Memory B cell (primary cell): ENCODE measurements around the gene ATP9A.
"Not testable (repeated sequence)": the region's sequence is repeated elsewhere in the genome, so short reads cannot be mapped to it uniquely, and the experiment has no call there.

Experiments
- ATAC-seq: fragments of 150-1000 bp; cut with Tn5 transposase; 2 replicates; pipeline ENCODE4 v1.10.0; 2021; ENCODE audit warnings: low read depth, mild to moderate bottlenecking, moderate library complexity
- DNase-seq, 2 donors: peaks; one replicate each; pipeline ENCODE4 v3.0.0; 2022; ENCODE audit warnings: low spot score in 2 of 2
- H3K27ac Mint-ChIP-seq: one replicate; pipeline ENCODE4 v1.8.0; 2022; ENCODE audit warnings: mild to moderate bottlenecking, moderate library complexity, mixed read lengths
- H3K27me3 Mint-ChIP-seq: one replicate; pipeline ENCODE4 v1.8.0; 2022; ENCODE audit warnings: mixed read lengths
- H3K36me3 Mint-ChIP-seq: one replicate; pipeline ENCODE4 v1.8.0; 2022; ENCODE audit warnings: mild to moderate bottlenecking, mixed read lengths
- H3K4me1 Mint-ChIP-seq: one replicate; pipeline ENCODE4 v1.8.0; 2022; ENCODE audit warnings: mixed read lengths
- H3K4me3 Mint-ChIP-seq: one replicate; pipeline ENCODE4 v1.8.0; 2022; ENCODE audit warnings: mild to moderate bottlenecking, moderate library complexity, mixed read lengths
- H3K9me3 Mint-ChIP-seq: one replicate; pipeline ENCODE4 v1.8.0; 2022; ENCODE audit warnings: mixed read lengths

Gene ATP9A, protein sequence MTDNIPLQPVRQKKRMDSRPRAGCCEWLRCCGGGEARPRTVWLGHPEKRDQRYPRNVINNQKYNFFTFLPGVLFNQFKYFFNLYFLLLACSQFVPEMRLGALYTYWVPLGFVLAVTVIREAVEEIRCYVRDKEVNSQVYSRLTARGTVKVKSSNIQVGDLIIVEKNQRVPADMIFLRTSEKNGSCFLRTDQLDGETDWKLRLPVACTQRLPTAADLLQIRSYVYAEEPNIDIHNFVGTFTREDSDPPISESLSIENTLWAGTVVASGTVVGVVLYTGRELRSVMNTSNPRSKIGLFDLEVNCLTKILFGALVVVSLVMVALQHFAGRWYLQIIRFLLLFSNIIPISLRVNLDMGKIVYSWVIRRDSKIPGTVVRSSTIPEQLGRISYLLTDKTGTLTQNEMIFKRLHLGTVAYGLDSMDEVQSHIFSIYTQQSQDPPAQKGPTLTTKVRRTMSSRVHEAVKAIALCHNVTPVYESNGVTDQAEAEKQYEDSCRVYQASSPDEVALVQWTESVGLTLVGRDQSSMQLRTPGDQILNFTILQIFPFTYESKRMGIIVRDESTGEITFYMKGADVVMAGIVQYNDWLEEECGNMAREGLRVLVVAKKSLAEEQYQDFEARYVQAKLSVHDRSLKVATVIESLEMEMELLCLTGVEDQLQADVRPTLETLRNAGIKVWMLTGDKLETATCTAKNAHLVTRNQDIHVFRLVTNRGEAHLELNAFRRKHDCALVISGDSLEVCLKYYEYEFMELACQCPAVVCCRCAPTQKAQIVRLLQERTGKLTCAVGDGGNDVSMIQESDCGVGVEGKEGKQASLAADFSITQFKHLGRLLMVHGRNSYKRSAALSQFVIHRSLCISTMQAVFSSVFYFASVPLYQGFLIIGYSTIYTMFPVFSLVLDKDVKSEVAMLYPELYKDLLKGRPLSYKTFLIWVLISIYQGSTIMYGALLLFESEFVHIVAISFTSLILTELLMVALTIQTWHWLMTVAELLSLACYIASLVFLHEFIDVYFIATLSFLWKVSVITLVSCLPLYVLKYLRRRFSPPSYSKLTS

DNA sequence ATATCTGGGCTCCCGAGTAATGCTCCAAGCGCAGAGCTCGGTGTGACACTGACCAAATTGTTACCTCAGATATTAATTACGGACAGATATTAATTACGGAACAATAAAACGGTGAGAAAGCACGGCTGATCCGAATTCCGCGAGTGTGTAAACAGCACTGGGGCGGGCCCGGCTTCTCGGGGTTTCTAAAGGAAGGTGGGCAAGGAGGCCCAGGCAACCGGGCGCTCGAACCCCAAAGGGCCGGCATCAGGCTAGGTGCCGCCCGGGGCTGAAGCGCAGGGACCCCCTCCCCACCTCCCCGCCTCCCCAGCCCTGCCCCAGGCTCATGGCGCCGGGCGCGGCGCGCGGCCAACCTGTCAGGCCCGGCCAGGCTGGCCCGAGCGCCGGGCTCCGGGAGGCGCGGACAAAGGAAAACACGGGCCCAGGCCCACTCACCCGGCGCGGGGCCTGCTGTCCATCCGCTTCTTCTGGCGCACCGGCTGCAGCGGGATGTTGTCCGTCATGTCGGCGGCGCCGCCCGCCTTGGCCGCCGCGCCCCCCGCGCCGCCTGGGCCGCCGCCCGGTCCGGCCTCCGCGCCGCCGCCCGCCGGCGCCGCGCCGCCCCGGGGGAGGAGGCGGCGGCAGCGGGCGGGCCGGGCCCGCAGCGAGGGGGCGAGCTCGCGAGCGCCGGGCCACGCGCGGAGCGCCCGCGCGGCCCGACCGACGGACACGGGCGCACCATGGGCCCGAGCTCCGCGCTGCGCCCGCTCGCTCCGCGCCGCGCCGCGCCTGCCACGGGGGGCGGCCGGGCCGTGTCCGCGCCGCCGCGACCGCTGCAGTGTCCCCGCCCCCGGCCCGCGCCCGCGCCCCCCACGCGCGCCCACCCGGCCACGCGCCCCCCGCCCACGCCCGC lies at the start of gene ATP9A:
TSS of gene ATP9A (minus strand) at position 524 of the 892 bp plus-strand sequence. CDS start at position 503, 21 bp downstream.
- ATAC-seq (no peak), DNase-seq (peak in 1 of 2 donors; percentile 9)
- H3K36me3 Mint-ChIP-seq = peaks cover 6% of the 10 kb centered on the region
- no peak within 1 kb of the TSS for H3K27ac Mint-ChIP-seq
- H3K4me1 Mint-ChIP-seq = peaks cover 7% of the 10 kb centered on the region
- H3K27me3 Mint-ChIP-seq = peaks cover 14% of the 10 kb centered on the region
- H3K9me3 Mint-ChIP-seq = no peaks in the 10 kb centered on the region
- peak within 1 kb of the TSS; percentile 79 for H3K4me3 Mint-ChIP-seq

DNA sequence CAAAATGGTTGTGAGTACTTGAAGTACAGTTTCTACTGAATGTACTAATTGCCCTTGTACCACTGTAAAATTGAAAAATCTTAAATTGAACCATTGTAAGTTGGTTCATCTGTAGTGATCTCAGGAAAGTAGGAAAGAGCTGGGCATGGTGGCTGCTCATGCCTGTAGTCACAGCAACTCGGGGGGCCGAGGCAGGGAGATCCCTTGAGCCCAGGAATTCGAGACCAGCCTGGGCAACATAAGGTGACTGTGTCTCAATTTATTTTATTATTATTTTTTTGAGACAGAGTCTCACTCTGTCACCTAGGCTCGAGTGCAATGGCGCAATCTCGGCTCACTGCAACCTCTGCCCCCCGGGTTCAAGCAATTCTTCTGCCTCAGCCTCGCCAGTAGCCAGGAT lies 48.7 kb upstream of the ATP9A start:
- not testable (repeated sequence) for ATAC-seq, H3K4me1 Mint-ChIP-seq, H3K36me3 Mint-ChIP-seq

DNA sequence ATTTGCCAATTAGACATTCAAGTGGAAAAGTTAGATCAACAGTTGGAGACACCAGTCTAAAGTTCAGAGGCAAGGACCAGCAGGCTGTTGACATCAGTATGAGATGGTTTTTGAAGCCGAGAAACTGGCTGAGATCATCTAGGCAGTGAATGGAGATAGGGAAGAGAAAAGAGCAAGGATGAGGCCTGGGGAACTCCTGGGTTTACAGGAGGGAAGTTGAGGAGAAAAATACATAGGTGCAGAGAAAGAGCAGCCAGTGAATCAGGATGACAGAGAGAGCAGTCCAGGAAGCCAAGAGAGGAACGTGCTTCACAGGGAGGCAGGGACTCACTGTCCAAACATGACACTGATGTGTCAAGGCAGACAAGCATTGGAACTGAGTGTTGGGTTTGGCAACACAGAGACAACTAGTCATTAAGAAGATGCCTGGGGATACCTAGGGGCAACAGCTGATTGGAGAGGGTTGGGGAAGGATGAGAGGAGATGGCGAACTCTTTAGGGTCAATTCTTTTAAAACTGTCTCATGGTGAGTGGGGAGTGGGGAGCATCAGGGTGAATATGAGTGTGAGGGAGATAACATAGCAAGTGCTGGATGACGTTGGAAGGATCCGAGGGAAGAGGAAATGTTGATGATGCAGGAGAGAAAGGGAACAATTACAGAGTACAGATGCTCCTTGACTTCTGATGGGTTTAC lies 47.3 kb upstream of the ATP9A start:
- ATAC-seq = no peak
- no peaks in the 10 kb centered on the region for H3K4me1 Mint-ChIP-seq
- H3K36me3 Mint-ChIP-seq = peaks cover 2% of the 10 kb centered on the region
- H3K27ac Mint-ChIP-seq = no peak overlapping the region
- H3K27me3 Mint-ChIP-seq = peaks cover 13% of the 10 kb centered on the region
- H3K9me3 Mint-ChIP-seq = no peaks in the 10 kb centered on the region
- no peak overlapping the region for H3K4me3 Mint-ChIP-seq
- DNase-seq = no peak

More for the DNA sequence above, 48.7 kb upstream of the ATP9A start:
- not testable (repeated sequence) for H3K4me3 Mint-ChIP-seq, DNase-seq, H3K27ac Mint-ChIP-seq, H3K9me3 Mint-ChIP-seq
- peaks cover 15% of the 10 kb centered on the region for H3K27me3 Mint-ChIP-seq

DNA sequence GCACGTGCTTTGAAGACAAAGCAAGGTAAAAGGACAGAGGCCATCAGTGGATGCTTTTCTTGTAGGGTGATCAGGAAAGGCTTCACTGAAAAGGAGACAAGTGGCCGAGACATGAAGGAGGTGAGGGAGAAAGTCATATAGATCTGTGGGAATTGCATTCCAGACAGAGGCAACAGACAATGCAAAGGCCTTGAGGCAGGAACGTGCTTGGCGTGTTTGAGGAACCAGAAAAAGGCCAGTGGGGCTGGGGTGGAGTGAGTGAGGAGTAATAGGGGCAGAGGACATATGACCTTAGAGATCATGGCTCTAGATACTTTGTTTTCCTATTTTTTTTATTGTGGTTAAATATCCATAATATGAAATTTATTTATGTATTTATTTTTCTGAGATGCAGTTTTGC lies 44.7 kb upstream of the ATP9A start:
- H3K36me3 Mint-ChIP-seq = peaks cover 2% of the 10 kb centered on the region
- no peak overlapping the region for H3K27ac Mint-ChIP-seq
- H3K4me1 Mint-ChIP-seq = no peaks in the 10 kb centered on the region
- peaks cover 4% of the 10 kb centered on the region for H3K27me3 Mint-ChIP-seq
- ATAC-seq = no peak
- H3K4me3 Mint-ChIP-seq = no peak overlapping the region
- no peaks in the 10 kb centered on the region for H3K9me3 Mint-ChIP-seq
- no peak for DNase-seq

DNA sequence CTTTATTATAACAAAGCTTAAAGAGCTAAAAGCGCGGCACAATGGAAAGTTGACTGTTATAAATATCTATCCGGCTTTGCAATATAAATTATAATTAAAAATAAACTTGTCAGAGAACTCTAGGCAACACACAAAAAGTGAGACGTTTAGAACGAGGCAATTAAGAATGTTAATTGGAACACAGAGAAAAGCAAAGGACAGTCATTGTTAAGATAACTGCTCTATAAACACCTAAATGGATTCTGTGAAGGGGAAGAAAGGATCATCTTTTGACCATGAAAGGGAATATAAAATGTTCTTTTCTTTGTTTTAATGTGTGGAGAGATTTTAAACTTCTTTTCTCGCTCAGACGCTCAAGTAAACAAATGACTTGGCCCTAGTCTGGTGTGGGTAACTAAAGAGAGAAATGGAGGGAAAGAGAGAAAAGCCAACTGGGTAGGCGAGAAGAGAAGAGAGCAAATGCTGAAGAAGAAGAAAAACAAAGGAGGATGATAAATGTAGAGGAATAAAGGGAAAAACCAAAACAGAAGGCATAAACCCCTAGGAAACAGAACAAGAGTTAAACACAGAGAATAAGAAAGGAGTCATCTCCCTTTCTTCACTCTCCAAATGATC lies 43.4 kb upstream of the ATP9A start:
- DNase-seq = no peak
- H3K9me3 Mint-ChIP-seq = no peaks in the 10 kb centered on the region
- ATAC-seq = no peak
- peaks cover 2% of the 10 kb centered on the region for H3K36me3 Mint-ChIP-seq
- no peaks in the 10 kb centered on the region for H3K4me1 Mint-ChIP-seq
- H3K27ac Mint-ChIP-seq = no peak overlapping the region
- no peak overlapping the region for H3K4me3 Mint-ChIP-seq
- peaks cover 4% of the 10 kb centered on the region for H3K27me3 Mint-ChIP-seq

DNA sequence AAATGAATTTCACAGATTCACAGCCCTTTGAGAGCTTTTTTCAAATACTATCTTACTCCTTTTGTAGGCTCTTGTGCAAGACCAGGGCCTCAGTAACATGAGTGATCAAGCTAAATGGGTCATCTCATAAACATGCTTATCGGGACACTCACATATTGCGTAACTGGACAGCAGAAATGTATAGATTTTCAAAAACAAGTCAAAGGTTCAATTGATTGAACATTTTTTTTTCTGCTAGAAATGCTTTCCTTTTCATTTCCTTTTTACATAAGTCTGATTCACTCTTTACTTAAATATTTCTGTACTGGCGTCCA lies 42.8 kb upstream of the ATP9A start:
- Mint-ChIP-seq H3K9me3 (no peaks in the 10 kb centered on the region), H3K27ac (no peak overlapping the region), H3K36me3 (peaks cover 2% of the 10 kb centered on the region), H3K27me3 (peaks cover 5% of the 10 kb centered on the region), H3K4me1 (no peaks in the 10 kb centered on the region), H3K4me3 (no peak overlapping the region)
- ATAC-seq (no peak), DNase-seq (no peak)

DNA sequence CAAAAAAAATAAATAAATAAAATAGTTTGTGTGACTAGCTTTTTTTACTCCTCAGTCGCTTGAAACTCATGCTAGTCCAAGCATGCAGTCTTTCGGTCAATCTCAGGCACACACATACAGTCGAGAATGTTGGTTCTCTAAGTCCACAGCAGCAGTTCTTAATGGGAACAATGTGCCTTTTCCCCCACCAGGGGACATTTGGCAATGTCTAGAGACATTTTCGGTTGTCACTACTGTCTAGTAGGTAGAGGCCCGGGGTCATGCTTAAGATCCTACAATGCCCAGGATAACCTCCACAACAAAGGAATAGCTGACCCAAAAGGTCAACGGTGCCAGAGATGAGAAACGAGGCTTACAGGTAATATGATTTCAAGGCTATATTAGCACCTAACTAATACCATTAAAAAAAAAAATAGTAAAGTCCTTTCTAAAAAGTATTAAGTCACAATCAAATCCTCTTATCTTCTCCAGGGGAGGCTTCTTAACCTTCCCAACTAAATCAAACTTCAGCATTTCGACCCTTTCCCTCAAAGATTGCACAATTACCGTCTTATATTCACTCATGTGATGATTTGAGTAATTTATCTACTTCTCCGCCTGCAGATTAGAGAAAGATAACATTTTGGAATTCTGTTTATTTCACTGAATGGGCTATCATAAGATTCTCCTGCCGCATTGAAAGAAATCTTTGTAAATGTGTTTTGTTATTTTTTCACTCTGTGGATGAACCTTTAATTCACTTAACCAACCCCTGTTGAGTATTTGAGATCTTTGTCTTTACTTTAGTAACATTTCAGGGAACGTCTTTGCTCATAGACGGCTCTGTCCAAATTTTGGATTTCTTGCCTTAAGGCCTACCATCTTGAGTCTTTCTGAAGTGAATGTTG lies 42.2 kb upstream of the ATP9A start:
- H3K27me3 Mint-ChIP-seq = peaks cover 5% of the 10 kb centered on the region
- no peaks in the 10 kb centered on the region for H3K9me3 Mint-ChIP-seq
- no peak overlapping the region for H3K4me3 Mint-ChIP-seq
- DNase-seq (no peak), ATAC-seq (no peak)
- no peak overlapping the region for H3K27ac Mint-ChIP-seq
- H3K36me3 Mint-ChIP-seq = peaks cover 2% of the 10 kb centered on the region
- no peaks in the 10 kb centered on the region for H3K4me1 Mint-ChIP-seq

DNA sequence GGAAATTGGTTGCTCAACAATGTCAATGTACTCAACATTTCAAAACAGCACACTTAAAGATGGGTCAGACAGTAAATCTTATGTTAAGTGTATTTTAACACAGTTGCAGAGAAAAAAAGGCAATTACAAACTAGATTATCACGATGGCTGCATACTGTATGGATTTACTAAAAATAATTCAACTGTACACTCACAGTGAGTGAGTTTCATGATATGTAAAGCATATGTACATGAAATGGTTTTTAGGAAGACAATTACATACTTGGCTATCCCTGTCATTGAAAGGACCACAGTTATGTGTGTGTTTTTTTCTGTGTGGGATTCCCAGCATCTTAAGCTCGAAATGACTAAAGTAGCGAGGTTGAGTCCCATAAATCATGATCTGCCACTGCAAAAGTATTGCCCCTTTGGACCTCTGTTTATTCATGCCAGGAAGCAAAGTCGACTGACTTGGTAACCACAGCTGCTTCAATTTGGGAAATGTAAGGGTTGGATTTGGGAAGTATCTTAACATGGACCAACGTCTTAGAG lies 39.6 kb upstream of the ATP9A start:
- Mint-ChIP-seq H3K27me3 (peaks cover 6% of the 10 kb centered on the region), H3K4me1 (no peaks in the 10 kb centered on the region), H3K27ac (no peak overlapping the region), H3K36me3 (peaks cover 1% of the 10 kb centered on the region), H3K4me3 (no peak overlapping the region), H3K9me3 (no peaks in the 10 kb centered on the region)
- DNase-seq = no peak
- no peak for ATAC-seq

DNA sequence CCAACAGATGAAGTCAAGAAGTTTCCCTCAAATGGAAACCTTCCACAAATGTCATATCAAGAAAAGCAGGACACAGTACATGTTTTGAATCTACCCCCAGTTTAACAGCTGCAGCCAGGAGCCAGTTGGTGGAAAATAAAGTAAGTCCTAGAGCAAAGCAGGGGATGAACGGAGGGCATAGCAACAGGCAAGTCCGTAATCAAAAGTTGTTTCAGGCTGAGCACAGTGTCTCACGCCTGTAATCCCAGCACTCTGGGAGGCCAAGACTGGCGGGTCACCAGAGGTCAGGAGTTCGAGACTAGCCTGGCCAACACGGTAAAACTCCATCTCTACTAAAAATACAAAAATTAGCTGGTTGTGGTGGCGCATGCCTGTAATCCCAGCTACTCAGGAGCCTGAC lies 36.6 kb upstream of the ATP9A start:
- Mint-ChIP-seq H3K27ac (no peak overlapping the region), H3K4me1 (no peaks in the 10 kb centered on the region), H3K27me3 (peaks cover 8% of the 10 kb centered on the region), H3K4me3 (no peak overlapping the region), H3K36me3 (no peaks in the 10 kb centered on the region), H3K9me3 (no peaks in the 10 kb centered on the region)
- ATAC-seq (no peak), DNase-seq (no peak)

DNA sequence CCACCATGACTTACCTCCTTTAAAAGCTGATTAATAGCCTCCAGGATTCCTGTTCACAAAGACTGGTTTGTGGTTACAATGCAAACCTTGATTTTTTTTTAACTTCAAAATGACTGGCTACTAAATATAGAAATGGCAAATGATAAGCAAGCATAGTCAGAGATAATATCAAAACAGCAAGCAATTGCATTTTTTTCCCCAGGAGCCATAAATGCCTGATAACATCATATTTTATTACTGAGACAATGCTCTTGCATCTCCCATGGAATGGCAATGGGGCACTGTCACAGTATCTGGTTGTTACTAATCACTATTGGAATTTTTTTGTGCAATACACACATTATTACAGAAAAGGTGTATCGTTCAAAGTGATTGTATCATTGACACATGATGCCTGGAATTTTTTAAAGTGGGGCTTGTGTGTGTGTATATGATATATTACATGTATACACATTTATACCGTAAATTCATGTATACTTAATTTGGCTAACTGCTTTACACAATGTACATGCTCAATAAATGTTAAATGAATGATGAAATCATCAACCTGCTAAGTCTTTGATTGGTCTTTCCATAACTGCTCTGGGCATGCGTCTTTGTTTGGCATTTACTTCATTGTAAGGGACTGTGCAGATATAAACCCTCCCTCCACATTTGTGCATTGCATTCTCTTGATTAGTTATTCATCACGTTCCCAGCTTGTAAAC lies 35.1 kb upstream of the ATP9A start:
- no peaks in the 10 kb centered on the region for H3K4me1 Mint-ChIP-seq
- no peak overlapping the region for H3K27ac Mint-ChIP-seq
- DNase-seq (no peak), ATAC-seq (no peak)
- no peaks in the 10 kb centered on the region for H3K9me3 Mint-ChIP-seq
- no peak overlapping the region for H3K4me3 Mint-ChIP-seq
- H3K36me3 Mint-ChIP-seq = no peaks in the 10 kb centered on the region
- peaks cover 8% of the 10 kb centered on the region for H3K27me3 Mint-ChIP-seq

DNA sequence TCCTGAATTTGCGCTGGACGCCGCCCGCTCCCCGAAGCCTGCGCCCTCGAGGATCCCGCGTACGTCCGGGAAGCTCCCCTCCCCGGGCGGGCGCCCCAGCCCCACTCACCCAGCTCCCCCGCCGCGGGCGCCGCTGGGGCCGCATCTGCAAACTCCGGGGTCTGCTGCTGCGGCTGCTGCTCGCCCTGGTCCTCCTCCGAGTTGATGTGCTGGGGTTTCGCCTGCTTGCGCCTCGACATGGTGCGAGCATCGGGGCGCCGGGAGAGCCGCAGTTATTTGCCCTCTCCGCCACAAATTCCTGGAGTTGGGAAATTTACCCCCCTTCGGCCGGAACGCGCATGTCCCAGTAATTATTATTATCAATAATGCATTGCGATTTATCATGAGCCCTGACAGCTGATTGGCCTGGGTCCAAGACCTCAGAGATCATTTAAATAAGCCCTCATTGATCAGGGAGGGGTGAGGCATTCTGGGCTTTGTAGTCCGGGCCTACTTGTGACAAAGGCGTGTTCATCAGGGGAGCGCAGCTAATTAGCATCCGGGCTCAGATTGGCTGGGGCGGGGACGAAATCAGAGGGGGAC lies 34.1 kb upstream of the ATP9A start, which contains the start of gene SALL4:
TSS of gene SALL4 (minus strand) at position 352 of the 582 bp plus-strand sequence. CDS start at position 239, 113 bp downstream.
- Mint-ChIP-seq H3K4me1 (no peaks in the 10 kb centered on the region), H3K27me3 (peaks cover 8% of the 10 kb centered on the region), H3K36me3 (no peaks in the 10 kb centered on the region), H3K4me3 (no peak within 1 kb of the TSS), H3K27ac (no peak within 1 kb of the TSS), H3K9me3 (no peaks in the 10 kb centered on the region)
- ATAC-seq (no peak), DNase-seq (no peak)
